CD8-positive, alpha-beta memory T cell (primary cell): ENCODE results near the gene RCOR2. TPM values are rescaled to one million over a fixed set of nuclear protein-coding genes. Genes with fewer than 3 reads are reported as not detected.
A peak's percentile ranks its signal among the peaks of the same experiment; 100 is the strongest.

Source experiments
- CTCF ChIA-PET: fragments of 350-600 bp; sonication (Branson Sonifier 250); formaldehyde crosslinking; loops from one replicate; lab custom pipeline; 2021; ENCODE audit warnings: antibody characterized with exemption; lab: Charles Lee
- POLR2A ChIA-PET: fragments of 350-600 bp; sonication (Branson Sonifier 250); formaldehyde crosslinking; loops from one replicate; lab custom pipeline; 2021; ENCODE audit warnings: antibody characterized with exemption; lab: Charles Lee
- DNase-seq, 5 donors: peaks; one replicate each; pipeline versions ENCODE4 v3.0.0 to v3.0.0-alpha.2; 2020 to 2022; ENCODE audit warnings: mixed read lengths in 1 of 5
- H3K27ac ChIP-seq: one replicate; pipeline ENCODE4 v1.7.0; 2013; ENCODE audit warnings: low read depth, mild to moderate bottlenecking, low read length, moderate library complexity
- H3K27me3 ChIP-seq: 2 replicates; pipeline ENCODE4 v1.7.0; 2013; ENCODE audit warnings: low read length, mild to moderate bottlenecking; ENCODE audit not compliant: insufficient read depth, poor library complexity, severe bottlenecking
- H3K36me3 ChIP-seq: 2 replicates; pipeline ENCODE4 v1.7.0; 2013; ENCODE audit warnings: mild to moderate bottlenecking, low read length, moderate library complexity; ENCODE audit not compliant: insufficient read depth
- H3K4me1 ChIP-seq: 2 replicates; pipeline ENCODE4 v1.7.0; 2013; ENCODE audit warnings: mild to moderate bottlenecking, low read length, moderate library complexity; ENCODE audit not compliant: insufficient read depth
- H3K4me3 ChIP-seq: 2 replicates; pipeline ENCODE4 v1.7.0; 2013; ENCODE audit warnings: mild to moderate bottlenecking, low read length
- H3K9me3 ChIP-seq: 2 replicates; pipeline ENCODE4 v1.7.0; 2013; ENCODE audit warnings: mild to moderate bottlenecking, low read length
- H3K27ac Mint-ChIP-seq, 8 donors: one replicate each; pipeline ENCODE4 v1.8.0; 2020 to 2021; ENCODE audit warnings: mixed read lengths in 8 of 8, mild to moderate bottlenecking in 6 of 8, inconsistent platforms in 3 of 8, moderate library complexity in 3 of 8
- H3K27me3 Mint-ChIP-seq, 2 donors: one replicate each; pipeline ENCODE4 v1.8.0; 2020 to 2021; ENCODE audit warnings: mixed read lengths in 2 of 2, mild to moderate bottlenecking in 1 of 2, moderate library complexity in 1 of 2
- H3K36me3 Mint-ChIP-seq, 3 donors: one replicate each; pipeline ENCODE4 v1.8.0; 2020 to 2021; ENCODE audit warnings: mixed read lengths in 3 of 3, inconsistent platforms in 1 of 3, mild to moderate bottlenecking in 1 of 3
- H3K4me1 Mint-ChIP-seq, 3 donors: one replicate each; pipeline ENCODE4 v1.8.0; 2020 to 2021; ENCODE audit warnings: mixed read lengths in 3 of 3, inconsistent platforms in 1 of 3, mild to moderate bottlenecking in 1 of 3
- H3K4me3 Mint-ChIP-seq, 7 donors: one replicate each; pipeline ENCODE4 v1.8.0; 2020 to 2021; ENCODE audit warnings: mixed read lengths in 7 of 7, mild to moderate bottlenecking in 6 of 7, moderate library complexity in 4 of 7, inconsistent platforms in 2 of 7
- H3K9me3 Mint-ChIP-seq, 5 donors: one replicate each; pipeline ENCODE4 v1.8.0; 2020 to 2022; ENCODE audit warnings: mixed read lengths in 5 of 5, mild to moderate bottlenecking in 3 of 5, moderate library complexity in 2 of 5, inconsistent platforms in 1 of 5
- polyA plus RNA-seq: library from polyadenylated mRNA; unstranded; fragments of 300-500 nt; fragmentation: Illumina TruSeq; gene quantifications from one replicate; pipeline ENCODE4 v1.2.3, GENCODE V29; 2021
- total RNA-seq, 2 experiments: library from RNA; stranded (reverse); gene quantifications; one replicate each; pipeline ENCODE4 v1.2.3, GENCODE V29; 2021

The RCOR2 gene
- total and polyA plus RNA-seq, 3 experiments from 2014 or later, result 0.11 to 0.13 TPM; not detected in 1

- peaks cover 0 to 12% (median 0%) of the 10 kb centered on the region in 3 donors for H3K36me3 Mint-ChIP-seq
- no peaks in the 10 kb centered on the region for H3K27me3 Mint-ChIP-seq
Measured at GRCh38 chr11:63938479-63939396, 21.8 kb upstream of the RCOR2 start, which contains the start of gene NAA40. NAA40 (plus strand) TSS chr11:63939002; CDS start chr11:63939097, 95 bp downstream.

GRCh38 chr11:63937713-63938478, 20.9 kb upstream of the RCOR2 start:
- H3K4me3 Mint-ChIP-seq, result peak overlapping the region; percentile 85 to 92 (median 89)
- peak overlapping the region; percentile 64 to 96 (median 92) for H3K27ac Mint-ChIP-seq

More at GRCh38 chr11:63938479-63939396, 21.8 kb upstream of the RCOR2 start, which contains the start of gene NAA40:
- H3K27ac ChIP-seq, result peak within 1 kb of the TSS; percentile 59
- H3K4me3 ChIP-seq, result peak within 1 kb of the TSS; percentile 87
- H3K27me3 ChIP-seq, result no peaks in the 10 kb centered on the region
- peaks cover 15% of the 10 kb centered on the region for H3K4me1 ChIP-seq
- ChIA-PET CTCF (interaction anchor here (4.2 kb wide), 1 partner anchor 100 kb away, joined by 21 read pairs; the partner anchor contains the start of gene MARK2), POLR2A (interaction anchor here (0.6 to 1.0 kb wide), 3 partner anchors 13 to 1198 kb away, joined by 3 to 5 read pairs (median 4); partner anchors contain the start of gene MARK2)
- no peaks in the 10 kb centered on the region for H3K9me3 ChIP-seq
- no peaks in the 10 kb centered on the region for H3K36me3 ChIP-seq
- Mint-ChIP-seq H3K4me3 (peak within 1 kb of the TSS; percentile 85 to 92 (median 89)), H3K9me3 (no peaks in the 10 kb centered on the region), H3K27ac (peak within 1 kb of the TSS; percentile 64 to 97 (median 93)), H3K4me1 (peaks cover 22 to 27% (median 26%) of the 10 kb centered on the region in 3 donors)
- peak; percentile 86 to 96 (median 94) for DNase-seq

GRCh38 chr11:63933459-63933858, 16.5 kb upstream of the RCOR2 start:
- no peak overlapping the region for H3K4me3 ChIP-seq

More at GRCh38 chr11:63937713-63938478, 20.9 kb upstream of the RCOR2 start:
- Mint-ChIP-seq H3K36me3 (peaks cover 0 to 12% (median 0%) of the 10 kb centered on the region in 3 donors), H3K4me1 (peaks cover 22 to 26% (median 26%) of the 10 kb centered on the region in 3 donors), H3K9me3 (no peaks in the 10 kb centered on the region), H3K27me3 (no peaks in the 10 kb centered on the region)
- Histone ChIP-seq H3K4me1 (peaks cover 15% of the 10 kb centered on the region), H3K27me3 (no peaks in the 10 kb centered on the region), H3K36me3 (no peaks in the 10 kb centered on the region), H3K4me3 (peak overlapping the region; percentile 87), H3K9me3 (no peaks in the 10 kb centered on the region), H3K27ac (peak overlapping the region; percentile 53)
- ChIA-PET CTCF (interaction anchor here (4.2 kb wide), 1 partner anchor 99 kb away, joined by 21 read pairs; the partner anchor contains the start of gene MARK2), POLR2A (interaction anchor here (0.6 kb wide), 2 partner anchors 93 to 1199 kb away, joined by 3 read pairs; no protein-coding TSS in a partner anchor)
- peak in 1 of 5 donors; percentile 29 for DNase-seq

GRCh38 chr11:63931876-63932275, 14.9 kb upstream of the RCOR2 start:
- DNase-seq, result no peak
- Histone ChIP-seq H3K27me3 (no peaks in the 10 kb centered on the region), H3K4me3 (no peak overlapping the region), H3K27ac (no peak overlapping the region), H3K9me3 (no peaks in the 10 kb centered on the region), H3K36me3 (no peaks in the 10 kb centered on the region), H3K4me1 (no peaks in the 10 kb centered on the region)
- Mint-ChIP-seq H3K27ac (no peak overlapping the region), H3K36me3 (no peaks in the 10 kb centered on the region), H3K27me3 (peaks cover 0 to 4% of the 10 kb centered on the region in 2 donors), H3K4me1 (no peaks in the 10 kb centered on the region), H3K9me3 (no peaks in the 10 kb centered on the region), H3K4me3 (no peak overlapping the region)
- ChIA-PET POLR2A (no interaction called here), CTCF (interaction anchor here (1.0 kb wide), 1 partner anchor 219 kb away, joined by 3 read pairs; no protein-coding TSS in a partner anchor)

More at GRCh38 chr11:63933459-63933858, 16.5 kb upstream of the RCOR2 start:
- POLR2A ChIA-PET, result no interaction called here
- Mint-ChIP-seq H3K4me1 (peaks cover 5 to 10% (median 6%) of the 10 kb centered on the region in 3 donors), H3K27ac (no peak overlapping the region), H3K4me3 (peak overlapping the region in 1 of 7 donors; percentile 9), H3K9me3 (no peaks in the 10 kb centered on the region), H3K27me3 (no peaks in the 10 kb centered on the region), H3K36me3 (peaks cover 0 to 2% (median 0%) of the 10 kb centered on the region in 3 donors)
- H3K4me1 ChIP-seq, result peaks cover 5% of the 10 kb centered on the region
- no peak overlapping the region for H3K27ac ChIP-seq
- H3K9me3 ChIP-seq, result no peaks in the 10 kb centered on the region
- H3K27me3 ChIP-seq, result no peaks in the 10 kb centered on the region
- H3K36me3 ChIP-seq, result no peaks in the 10 kb centered on the region
- CTCF ChIA-PET, result no interaction called here
- no peak for DNase-seq

GRCh38 chr11:63931045-63931444, 14.1 kb upstream of the RCOR2 start:
- Histone ChIP-seq H3K9me3 (no peaks in the 10 kb centered on the region), H3K4me3 (no peak overlapping the region), H3K27ac (no peak overlapping the region), H3K27me3 (no peaks in the 10 kb centered on the region), H3K36me3 (no peaks in the 10 kb centered on the region), H3K4me1 (no peaks in the 10 kb centered on the region)
- DNase-seq, result peak in 1 of 5 donors; percentile 33
- Mint-ChIP-seq H3K4me3 (no peak overlapping the region), H3K4me1 (no peaks in the 10 kb centered on the region), H3K27me3 (peaks cover 0 to 7% of the 10 kb centered on the region in 2 donors), H3K36me3 (no peaks in the 10 kb centered on the region), H3K9me3 (no peaks in the 10 kb centered on the region), H3K27ac (peak overlapping the region in 1 of 8 donors; percentile 51)
- ChIA-PET CTCF (interaction anchor here (1.0 to 1.2 kb wide), 2 partner anchors 15 to 219 kb away, joined by 3 read pairs; no protein-coding TSS in a partner anchor), POLR2A (no interaction called here)

- CTCF ChIA-PET, result interaction anchor here (1.0 kb wide), 1 partner anchor 23 kb away, joined by 3 read pairs; no protein-coding TSS in a partner anchor
- no peak for DNase-seq
- POLR2A ChIA-PET, result no interaction called here
- Mint-ChIP-seq H3K27me3 (peaks cover 0 to 7% of the 10 kb centered on the region in 2 donors), H3K9me3 (no peaks in the 10 kb centered on the region), H3K27ac (no peak overlapping the region), H3K4me1 (no peaks in the 10 kb centered on the region), H3K36me3 (no peaks in the 10 kb centered on the region), H3K4me3 (no peak overlapping the region)
- Histone ChIP-seq H3K4me3 (no peak overlapping the region), H3K27me3 (no peaks in the 10 kb centered on the region), H3K4me1 (no peaks in the 10 kb centered on the region), H3K9me3 (no peaks in the 10 kb centered on the region), H3K36me3 (no peaks in the 10 kb centered on the region), H3K27ac (no peak overlapping the region)
Measured at GRCh38 chr11:63929616-63930015, 12.7 kb upstream of the RCOR2 start.

GRCh38 chr11:63923319-63923718, 6.4 kb upstream of the RCOR2 start:
- ChIA-PET POLR2A (no interaction called here), CTCF (interaction anchor here (0.6 kb wide), 1 partner anchor 1054 kb away, joined by 3 read pairs; no protein-coding TSS in a partner anchor)
- H3K36me3 Mint-ChIP-seq, result no peaks in the 10 kb centered on the region
- H3K4me1 Mint-ChIP-seq, result peaks cover 5 to 13% (median 6%) of the 10 kb centered on the region in 3 donors
- H3K27ac Mint-ChIP-seq, result peak overlapping the region in 1 of 8 donors; percentile 30
- DNase-seq, result no peak
- peaks cover 0 to 9% of the 10 kb centered on the region in 2 donors for H3K27me3 Mint-ChIP-seq
- Histone ChIP-seq H3K4me3 (no peak overlapping the region), H3K27me3 (no peaks in the 10 kb centered on the region), H3K4me1 (peaks cover 11% of the 10 kb centered on the region), H3K9me3 (no peaks in the 10 kb centered on the region), H3K27ac (no peak overlapping the region), H3K36me3 (no peaks in the 10 kb centered on the region)
- no peaks in the 10 kb centered on the region for H3K9me3 Mint-ChIP-seq
- no peak overlapping the region for H3K4me3 Mint-ChIP-seq
